ENCODE results near the gene SP3. TPM values are rescaled to one million over a fixed set of nuclear protein-coding genes. Genes with fewer than 3 reads are reported as not detected.

The SP3 gene
- total and polyA plus RNA-seq, 12 donors: 8.6 to 45.7 (median 40.7) TPM

GRCh38 chr2:173999724-174000123, 34.6 kb upstream of the SP3 start:
- ATAC-seq (no peak), DNase-seq (no peak)
- H3K9me3 ChIP-seq: no peaks in the 10 kb centered on the region
- H3K36me3 ChIP-seq: no peaks in the 10 kb centered on the region
- intact Hi-C loops (cut with DNase I): no loop called here
- no peak for TF ChIP-seq CTCF (IDR thresholded peaks at IDR 0.05)
- H3K4me3 ChIP-seq: no peak overlapping the region
- peaks cover 13 to 45% (median 39%) of the 10 kb centered on the region in 9 donors for H3K4me1 ChIP-seq
- WGBS, 2 donors: 90 to 97% methylated on average over 2 of the region's 2 CpGs
- H3K27ac ChIP-seq: peak overlapping the region in 1 of 10 donors; percentile 64
- H3K27me3 ChIP-seq: no peaks in the 10 kb centered on the region

- 66 to 74% methylated on average over 6 of the region's 6 CpGs for WGBS, 2 donors
- DNase-seq: peak; percentile 25 to 46
- H3K4me1 ChIP-seq: peaks cover 12 to 40% (median 36%) of the 10 kb centered on the region in 9 donors
Observed at GRCh38 chr2:173999272-173999671, 34.1 kb upstream of the SP3 start.

GRCh38 chr2:173998386-173998785, 33.2 kb upstream of the SP3 start:
- no peaks in the 10 kb centered on the region for H3K27me3 ChIP-seq
- intact Hi-C loops (cut with DNase I): no loop called here

More at GRCh38 chr2:173999272-173999671, 34.1 kb upstream of the SP3 start:
- H3K36me3 ChIP-seq: no peaks in the 10 kb centered on the region
- peak overlapping the region in 5 of 10 donors; percentile 32 to 87 (median 47) for H3K27ac ChIP-seq
- H3K27me3 ChIP-seq: no peaks in the 10 kb centered on the region
- peak in 6 of 8 donors; percentile 16 to 56 (median 41) for ATAC-seq
- intact Hi-C loops (cut with DNase I): no loop called here
- TF ChIP-seq CTCF (IDR thresholded peaks at IDR 0.05): no peak
- H3K4me3 ChIP-seq: no peak overlapping the region
- H3K9me3 ChIP-seq: no peaks in the 10 kb centered on the region

GRCh38 chr2:173997753-173998152, 32.6 kb upstream of the SP3 start:
- no peak for TF ChIP-seq CTCF (IDR thresholded peaks at IDR 0.05)
- Histone ChIP-seq H3K4me3 (peak overlapping the region in 1 of 10 donors; percentile 24), H3K4me1 (peaks cover 12 to 41% (median 33%) of the 10 kb centered on the region in 9 donors), H3K27ac (peak overlapping the region in 8 of 10 donors; percentile 0 to 87 (median 42)), H3K27me3 (no peaks in the 10 kb centered on the region), H3K9me3 (no peaks in the 10 kb centered on the region), H3K36me3 (no peaks in the 10 kb centered on the region)
- DNase-seq (no peak), ATAC-seq (peak in 2 of 8 donors; percentile 6 to 18)
- intact Hi-C loops (cut with DNase I): no loop called here
- WGBS, 2 donors: 53 to 70% methylated on average over 2 of the region's 2 CpGs

More at GRCh38 chr2:173998386-173998785, 33.2 kb upstream of the SP3 start:
- H3K4me3 ChIP-seq: peak overlapping the region in 1 of 10 donors; percentile 24
- H3K27ac ChIP-seq: peak overlapping the region in 8 of 10 donors; percentile 0 to 87 (median 32)
- TF ChIP-seq CTCF (IDR thresholded peaks at IDR 0.05): no peak
- H3K4me1 ChIP-seq: peaks cover 12 to 37% (median 32%) of the 10 kb centered on the region in 9 donors
- WGBS, 2 donors: 47 to 54% methylated on average over 7 of the region's 7 CpGs
- no peaks in the 10 kb centered on the region for H3K36me3 ChIP-seq
- H3K9me3 ChIP-seq: no peaks in the 10 kb centered on the region
- ATAC-seq (peak in 7 of 8 donors; percentile 31 to 65 (median 46)), DNase-seq (peak in 1 of 2 donors; percentile 24)

Data from heart right ventricle (tissue), 16 donors.